Measurements from ENCODE around the gene NCOA7.

The NCOA7 gene, protein sequence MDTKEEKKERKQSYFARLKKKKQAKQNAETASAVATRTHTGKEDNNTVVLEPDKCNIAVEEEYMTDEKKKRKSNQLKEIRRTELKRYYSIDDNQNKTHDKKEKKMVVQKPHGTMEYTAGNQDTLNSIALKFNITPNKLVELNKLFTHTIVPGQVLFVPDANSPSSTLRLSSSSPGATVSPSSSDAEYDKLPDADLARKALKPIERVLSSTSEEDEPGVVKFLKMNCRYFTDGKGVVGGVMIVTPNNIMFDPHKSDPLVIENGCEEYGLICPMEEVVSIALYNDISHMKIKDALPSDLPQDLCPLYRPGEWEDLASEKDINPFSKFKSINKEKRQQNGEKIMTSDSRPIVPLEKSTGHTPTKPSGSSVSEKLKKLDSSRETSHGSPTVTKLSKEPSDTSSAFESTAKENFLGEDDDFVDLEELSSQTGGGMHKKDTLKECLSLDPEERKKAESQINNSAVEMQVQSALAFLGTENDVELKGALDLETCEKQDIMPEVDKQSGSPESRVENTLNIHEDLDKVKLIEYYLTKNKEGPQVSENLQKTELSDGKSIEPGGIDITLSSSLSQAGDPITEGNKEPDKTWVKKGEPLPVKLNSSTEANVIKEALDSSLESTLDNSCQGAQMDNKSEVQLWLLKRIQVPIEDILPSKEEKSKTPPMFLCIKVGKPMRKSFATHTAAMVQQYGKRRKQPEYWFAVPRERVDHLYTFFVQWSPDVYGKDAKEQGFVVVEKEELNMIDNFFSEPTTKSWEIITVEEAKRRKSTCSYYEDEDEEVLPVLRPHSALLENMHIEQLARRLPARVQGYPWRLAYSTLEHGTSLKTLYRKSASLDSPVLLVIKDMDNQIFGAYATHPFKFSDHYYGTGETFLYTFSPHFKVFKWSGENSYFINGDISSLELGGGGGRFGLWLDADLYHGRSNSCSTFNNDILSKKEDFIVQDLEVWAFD

DNA sequence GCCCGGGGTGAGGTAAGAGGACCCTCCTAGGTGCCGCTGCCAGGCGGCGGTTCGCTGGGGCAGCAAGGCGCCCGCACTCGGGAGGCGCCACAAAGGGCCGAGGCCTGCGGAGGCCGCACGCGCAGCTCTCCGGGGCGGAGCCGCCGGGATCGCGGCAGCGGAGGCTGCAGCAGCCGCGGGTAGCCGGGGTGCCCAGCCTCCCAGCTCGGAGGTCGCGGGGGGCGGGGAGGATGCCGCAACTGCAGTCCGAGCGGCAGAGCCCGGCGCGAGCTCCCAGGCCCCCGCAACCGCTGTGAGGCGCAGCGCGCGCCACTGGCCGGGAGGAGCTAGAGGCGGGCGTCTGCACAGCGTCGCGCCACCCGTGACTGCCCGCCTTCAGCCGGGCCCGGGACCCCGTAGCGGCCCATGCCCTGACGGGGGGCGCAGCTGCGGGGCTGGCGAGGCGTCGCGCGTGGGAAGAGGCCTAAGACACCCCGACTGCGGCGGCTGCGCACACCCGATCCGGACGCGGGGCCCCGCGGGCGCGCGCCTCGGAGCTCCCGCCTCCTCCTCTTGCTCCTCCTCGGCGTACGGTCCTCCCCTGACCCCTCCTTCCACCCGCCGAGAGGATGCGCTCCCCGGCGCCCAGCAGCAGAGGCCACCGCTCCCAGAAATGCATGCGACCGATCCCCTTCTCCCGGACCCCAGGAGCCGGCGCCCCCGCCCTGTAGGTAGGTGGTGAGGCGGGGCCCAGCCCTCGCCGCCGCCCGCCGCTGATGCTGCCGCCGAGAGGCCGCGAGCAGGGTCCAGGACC lies at the start of gene NCOA7:
Gene NCOA7, plus strand, starts transcription at position 603 of the 793 bp plus-strand sequence. CDS start 24,395 bp downstream, outside the sequence.
- DNase-seq: peak; percentile 83

DNA sequence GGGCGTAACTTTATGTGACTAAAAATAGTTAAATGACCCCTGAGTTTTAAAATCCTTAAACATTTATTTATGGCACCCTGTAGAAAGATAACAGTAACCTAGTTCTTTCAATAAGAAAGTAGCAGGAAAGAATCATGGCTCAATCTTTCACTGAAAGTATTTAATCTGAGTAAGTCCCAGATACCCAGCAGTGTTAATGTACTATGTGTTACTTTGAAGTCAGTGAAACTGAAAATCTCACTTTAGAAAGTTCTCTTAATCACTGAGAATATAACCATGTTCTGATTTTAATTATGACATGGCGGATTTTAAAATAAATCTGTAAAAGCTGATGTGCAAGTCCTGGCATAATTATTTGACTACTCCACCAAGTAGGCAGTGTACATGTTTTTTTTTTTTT lies 49.4 kb upstream of the NCOA7 start:
- no peak for DNase-seq

DNA sequence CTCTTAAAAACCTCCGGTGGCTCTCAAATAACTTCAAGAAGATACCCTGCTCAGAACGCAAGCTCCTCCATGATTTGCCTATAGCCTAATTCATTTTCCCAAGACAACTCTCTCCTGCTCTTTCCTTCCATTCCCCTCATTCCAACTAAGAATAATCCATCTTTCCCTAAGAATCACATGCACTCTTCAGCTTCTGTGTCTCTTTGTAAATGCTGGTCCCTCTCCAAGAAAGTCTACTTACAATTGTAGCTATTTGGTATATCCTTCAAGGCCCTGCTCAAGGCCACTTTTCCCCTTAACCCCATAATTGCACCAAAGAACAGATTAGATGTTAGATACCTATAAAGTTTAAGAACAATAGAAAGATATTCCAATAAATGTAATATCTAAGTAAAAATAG lies 48.7 kb upstream of the NCOA7 start:
- DNase-seq: no peak

DNA sequence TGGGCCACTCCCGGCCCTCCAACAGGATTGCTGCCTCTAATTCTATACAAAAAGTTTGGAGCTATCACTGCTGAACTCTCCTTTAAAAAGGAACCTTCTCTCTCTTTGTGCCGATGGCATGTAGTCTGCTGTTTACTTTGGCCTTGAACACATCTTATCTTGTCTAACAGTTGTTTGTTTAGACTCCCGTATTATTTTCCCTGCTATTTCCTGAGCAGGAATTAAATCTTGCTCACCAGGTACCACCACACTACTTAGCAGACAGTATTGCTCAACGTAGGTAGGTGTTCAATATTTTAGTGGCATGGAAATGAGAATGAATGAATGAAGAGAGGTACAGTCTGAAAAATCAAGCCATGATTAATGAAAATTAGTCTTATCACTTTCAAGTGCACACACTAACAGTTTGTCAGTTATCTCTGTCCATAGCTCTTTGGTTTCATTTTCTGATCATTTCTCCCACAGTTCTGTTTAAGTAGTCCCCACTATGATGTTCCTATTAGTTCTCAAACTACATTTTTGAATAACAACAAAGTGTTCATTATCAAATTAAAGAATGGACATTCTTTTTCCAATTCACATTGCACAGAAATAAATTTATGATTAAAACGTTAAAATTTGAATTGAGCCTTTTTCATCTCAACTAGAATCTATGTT lies 48.2 kb upstream of the NCOA7 start:
- DNase-seq: no peak

DNA sequence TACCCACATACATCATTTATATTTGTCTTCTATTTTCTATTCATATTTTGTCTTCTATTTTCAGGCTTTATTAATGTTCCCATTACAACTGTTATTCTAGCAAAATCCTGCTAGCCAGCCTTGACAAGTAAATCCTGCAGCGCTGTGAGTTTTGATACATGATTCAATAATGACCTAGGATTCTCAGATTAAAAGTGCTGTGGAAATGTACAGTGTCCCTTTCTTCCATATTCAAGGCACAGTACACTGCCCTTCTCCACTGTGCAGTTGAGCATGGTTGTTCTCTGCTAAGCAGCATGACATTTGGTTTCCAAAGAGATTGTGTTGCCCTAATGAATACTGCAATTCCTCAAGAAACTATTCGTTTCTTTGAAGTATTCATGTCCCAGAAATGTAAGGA lies 47.2 kb upstream of the NCOA7 start:
- no peak for DNase-seq

DNA sequence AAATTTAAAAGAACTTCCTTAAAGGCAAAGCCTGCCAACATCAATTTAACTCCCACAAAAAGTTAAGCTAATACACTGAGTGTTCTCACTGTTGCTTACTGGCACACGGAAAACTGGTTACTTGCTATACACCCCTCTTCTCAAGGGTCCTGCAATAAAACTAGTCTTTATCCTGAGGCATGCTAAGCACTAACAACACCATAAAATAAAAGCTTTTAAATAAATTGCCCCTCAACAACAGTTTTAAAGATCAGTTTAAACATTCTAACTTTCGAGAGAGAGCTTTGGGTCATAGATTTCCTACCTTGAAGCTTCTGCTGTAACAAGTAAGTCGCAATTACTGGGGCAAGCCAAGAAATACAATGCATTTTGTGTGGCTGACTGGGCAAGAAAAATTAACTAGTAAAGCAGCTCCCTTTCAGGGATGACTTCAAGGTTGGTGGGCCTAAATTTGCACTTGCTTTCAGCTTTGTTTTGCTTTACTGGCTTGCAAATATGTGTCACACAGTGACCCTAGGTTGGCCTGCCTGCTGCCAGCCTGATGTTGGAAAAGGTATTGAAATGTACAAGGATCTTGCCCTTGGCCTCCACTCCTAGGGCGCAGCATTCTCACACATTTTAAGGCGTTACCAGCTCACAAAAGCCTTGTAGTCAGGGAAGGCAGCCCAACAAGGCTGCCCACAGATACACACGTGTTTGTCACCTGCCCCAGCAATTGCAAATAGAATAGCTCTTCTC lies 45.3 kb upstream of the NCOA7 start:
- DNase-seq: no peak

DNA sequence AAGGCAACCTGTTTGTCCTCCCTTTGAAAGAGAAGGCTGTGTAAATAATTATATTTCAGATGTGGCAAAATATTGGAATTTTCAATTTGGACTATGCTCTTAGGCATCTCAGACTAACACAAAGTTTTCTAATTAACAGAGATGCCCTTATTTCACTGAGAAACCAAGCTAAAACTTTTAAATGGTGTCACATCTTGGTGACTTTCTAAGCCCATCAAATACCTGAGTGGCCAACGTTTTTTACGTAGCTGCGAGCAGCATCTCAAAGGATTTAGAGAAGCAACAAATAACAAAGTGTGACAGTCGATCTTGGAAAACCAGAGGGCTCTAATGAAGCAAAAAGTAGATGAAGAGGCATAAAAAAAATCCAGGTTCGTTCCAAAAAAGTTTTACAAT lies 44.7 kb upstream of the NCOA7 start:
- no peak for DNase-seq

DNA sequence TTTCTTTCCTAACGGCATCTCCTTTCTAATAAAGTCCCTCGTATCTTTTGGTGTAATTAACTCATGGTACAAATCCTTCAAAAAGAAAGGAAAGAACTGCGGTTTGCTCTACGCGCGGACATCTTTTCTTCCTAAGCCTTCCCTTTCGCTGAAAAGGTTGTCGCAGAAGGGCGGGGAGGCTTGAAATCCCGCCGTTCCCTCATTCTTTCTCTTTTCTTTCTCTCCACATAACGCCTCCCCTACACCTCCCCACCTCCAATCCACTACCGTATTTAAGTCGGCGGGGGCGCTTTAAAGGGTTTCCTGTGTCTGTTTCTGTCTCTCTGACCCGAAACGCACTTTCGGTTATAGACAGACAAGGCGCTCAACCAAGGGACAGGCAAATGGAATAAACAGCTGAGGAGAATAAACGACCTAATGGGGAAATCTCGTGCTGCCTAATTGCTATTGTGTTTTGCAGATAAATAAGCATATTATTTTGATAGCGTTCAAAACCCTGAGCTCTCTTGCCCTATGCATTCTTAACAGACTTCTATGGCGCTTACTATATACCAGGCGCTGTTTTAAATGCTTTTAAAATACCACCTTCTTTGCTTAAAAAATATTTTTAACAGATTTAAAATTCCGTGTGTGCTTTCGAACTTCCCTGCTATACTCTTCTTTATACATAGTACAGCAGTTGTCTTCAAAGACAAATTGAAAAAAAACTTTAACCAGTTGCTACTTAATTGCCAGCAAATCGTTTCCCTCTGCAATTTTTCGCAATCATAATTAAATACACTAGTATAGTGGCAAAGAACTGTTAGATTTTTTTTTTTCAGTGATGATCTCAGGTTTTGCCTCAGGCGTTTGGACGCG lies 43.8 kb upstream of the NCOA7 start:
- DNase-seq: peak; percentile 79

DNA sequence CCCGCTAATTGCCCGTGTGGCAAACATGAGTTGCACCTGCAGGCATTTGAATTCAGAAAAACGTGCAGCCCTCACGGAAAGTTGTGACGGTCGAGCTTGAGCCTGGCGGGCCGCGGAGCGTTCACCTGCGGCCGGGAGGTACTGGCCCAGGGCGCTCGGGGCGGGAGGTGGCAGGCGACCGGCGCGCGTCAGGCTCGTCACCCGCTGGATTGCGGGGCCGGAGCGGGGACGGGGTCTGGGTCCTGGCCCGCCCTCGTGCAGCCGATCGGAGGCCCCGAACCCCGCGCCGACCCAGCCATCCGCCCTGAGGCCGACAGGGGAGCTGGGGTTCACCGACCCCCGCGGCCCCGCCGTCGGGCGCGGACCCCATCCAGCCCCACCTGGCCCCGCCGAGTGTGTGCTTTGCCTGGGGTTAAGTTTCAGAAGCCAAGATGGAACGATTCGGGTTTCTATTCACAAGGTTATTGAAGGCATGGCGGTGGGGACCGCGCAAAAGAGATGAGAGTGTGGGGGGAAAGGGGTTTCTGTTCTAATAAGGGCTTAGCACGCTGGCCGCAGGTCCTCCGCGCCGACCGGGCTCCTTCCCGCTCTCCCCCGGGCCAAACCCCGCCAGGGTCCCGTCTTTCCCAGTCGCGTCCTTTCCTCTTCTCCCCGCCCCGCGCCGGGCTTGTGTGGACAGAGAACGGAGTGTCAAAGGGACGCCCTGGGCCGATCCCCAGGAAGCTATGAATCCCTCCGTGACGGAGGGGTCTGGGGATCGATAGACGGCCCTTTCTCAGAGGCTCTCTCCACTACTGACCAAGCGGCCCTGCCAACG lies 43.0 kb upstream of the NCOA7 start:
- DNase-seq: peak; percentile 15

DNA sequence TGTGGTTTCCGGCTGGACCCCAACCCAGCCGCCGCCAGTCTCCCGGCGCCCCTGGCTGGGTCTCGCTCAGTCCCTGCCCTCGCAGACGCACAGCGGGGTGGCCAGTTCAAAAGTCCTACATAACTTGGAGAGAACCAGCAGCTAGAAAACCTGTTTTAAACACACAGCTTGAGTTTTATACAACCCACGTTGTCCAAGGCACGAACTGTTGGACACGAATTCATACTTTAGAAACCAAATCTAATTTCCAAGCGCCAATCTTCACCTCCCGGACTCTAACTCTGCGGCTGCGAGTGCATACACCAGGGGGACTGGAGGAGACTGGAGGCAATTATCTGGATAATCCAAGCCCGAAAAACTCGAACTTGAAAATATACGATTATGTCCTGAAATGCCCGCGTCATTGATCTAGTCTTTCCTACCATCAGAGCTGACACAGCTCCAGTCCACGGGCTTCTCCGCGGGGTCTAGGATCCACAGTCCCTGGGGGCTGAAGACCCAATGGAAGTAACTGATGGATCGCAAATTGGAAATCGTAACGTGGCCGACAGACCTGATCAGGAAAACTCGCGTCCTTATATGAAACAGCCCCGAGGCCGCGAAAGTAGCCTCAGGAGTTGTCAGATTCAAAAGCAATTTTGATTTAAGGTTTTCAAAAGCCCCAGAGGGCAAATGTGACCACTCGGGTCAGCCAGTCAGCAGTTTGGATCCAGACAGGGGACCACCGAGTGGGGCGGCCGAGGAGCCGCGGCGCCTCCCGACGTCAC lies 42.2 kb upstream of the NCOA7 start:
- DNase-seq: peak; percentile 10

DNA sequence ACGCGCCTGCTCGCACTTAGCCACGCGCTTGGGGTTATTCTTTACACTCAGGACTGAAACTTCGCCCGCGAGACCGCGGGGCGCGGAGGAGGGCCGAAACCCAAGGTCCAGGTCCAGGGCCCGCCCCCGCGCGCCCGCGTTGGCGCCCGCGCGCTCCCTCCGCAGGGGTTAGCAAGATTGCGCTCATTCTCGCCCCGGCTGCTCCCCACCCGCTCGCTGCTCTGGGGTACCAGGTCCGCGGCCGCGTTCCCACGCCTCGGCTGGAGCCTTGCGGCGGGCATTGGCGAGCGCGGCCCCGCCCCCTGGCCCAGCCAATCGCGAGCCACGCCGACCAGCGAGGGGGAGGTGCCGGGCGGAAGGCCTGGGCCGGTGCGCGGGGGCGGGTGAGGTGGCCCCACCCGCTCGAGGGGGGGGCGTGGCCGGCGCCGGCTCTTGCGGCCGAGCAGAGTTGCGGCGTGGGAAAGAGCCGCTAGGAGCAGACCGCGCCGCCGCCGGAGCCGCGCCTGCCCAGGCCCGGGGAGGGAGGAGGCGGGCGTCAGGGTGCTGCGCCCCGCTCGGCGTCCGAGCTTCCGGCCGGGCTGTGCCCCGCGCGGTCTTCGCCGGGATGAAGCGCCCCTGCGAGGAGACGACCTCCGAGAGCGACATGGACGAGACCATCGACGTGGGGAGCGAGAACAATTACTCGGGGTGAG lies 41.4 kb upstream of the NCOA7 start, which contains the start of gene HEY2:
Gene HEY2, plus strand, starts transcription at position 460 of the 692 bp plus-strand sequence. Its CDS starts 145 bp downstream, at position 605.
- DNase-seq: peak; percentile 87

DNA sequence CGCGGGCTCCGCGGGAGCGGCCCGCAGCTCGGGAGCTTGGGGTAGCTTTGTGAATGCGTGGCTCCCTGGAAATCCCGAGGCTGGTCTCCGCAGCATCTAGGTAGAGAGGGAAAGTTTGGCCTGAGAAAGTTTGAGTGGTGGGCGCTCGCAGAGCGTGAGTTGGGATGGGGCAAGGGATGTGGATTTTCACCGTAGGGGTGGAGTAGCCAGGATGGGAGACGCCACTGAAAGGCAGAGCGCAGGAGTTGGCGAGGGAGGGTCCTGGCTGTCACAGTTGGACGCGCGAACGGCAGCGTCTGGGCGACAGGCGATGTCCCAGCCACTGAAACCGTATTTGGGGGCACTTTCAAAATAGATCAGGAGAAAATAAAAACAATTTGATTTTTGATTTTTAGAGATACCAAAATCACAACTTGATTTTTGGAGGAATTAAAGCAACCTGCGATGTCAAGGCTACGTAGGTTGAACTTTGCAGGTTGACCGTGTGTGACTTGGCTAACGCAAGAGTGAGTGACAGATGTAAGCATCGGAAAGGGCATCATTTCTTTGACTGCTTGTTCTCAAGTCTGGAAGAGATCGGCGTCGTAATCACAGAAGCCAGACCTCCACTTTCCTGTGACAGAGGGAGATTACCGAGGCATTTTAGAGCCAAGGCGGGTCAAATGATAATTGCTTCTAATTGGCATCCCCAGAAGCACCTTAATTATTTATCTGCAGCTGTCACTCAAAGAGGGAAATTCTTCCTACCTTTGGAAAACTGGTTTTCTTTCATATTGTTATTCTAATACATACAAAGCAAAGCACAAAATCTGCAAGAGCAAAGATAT lies 40.7 kb upstream of the NCOA7 start:
- DNase-seq: no peak

DNA sequence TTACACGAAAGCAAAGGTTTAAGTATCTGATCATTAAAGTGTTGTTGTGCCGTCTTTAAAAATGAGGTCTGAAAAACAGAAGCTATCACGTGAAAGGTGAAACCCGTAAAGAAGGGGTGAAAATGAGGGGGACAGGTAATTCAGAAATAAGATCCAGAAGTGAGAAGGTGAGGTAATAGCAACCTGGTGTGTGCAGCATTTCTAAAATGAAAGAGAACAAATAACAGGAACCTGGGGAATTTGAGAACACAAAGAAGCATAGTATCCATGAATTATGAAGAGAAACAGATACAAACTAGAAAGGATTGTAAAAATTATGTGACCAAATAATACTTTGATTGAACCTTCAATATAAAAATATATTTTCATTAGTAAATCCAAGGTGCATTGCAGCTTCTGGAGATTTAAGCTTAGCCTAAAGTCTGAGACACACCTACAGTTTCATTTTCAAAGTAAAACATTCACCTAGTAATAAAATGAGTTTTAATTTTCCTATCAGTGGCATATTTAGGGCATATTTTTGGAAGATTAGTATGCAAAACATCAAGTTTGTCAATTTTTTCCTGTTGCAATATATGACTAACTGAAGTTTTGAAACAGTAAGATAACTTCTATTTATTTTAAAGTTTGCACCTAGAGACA lies 39.9 kb upstream of the NCOA7 start:
- DNase-seq: no peak

DNA sequence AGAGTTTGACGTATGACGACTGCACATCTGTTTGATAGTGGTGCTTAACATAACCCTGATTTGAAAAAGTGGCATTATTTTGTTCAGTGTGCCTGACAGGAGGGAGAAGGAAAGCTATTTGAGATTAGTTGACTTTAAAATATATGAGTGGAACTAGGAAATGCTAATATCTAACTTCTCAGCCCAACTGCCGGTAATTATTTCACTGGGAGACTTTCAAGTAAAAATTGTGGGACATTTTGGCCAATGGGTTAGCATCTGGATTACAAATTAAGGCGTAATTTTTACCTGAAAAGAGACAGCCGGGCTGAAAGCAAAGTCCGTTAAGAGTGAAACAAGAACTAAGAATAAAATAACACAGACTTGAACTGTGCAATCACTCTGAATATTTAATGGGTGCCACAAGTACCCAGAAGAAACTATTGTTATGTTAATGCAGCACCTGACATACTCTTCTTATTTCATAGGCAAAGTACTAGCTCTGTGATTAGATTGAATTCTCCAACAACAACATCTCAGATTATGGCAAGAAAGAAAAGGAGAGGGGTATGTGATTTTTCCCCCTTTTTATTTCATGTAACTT lies 39.3 kb upstream of the NCOA7 start:
- DNase-seq: no peak

DNA sequence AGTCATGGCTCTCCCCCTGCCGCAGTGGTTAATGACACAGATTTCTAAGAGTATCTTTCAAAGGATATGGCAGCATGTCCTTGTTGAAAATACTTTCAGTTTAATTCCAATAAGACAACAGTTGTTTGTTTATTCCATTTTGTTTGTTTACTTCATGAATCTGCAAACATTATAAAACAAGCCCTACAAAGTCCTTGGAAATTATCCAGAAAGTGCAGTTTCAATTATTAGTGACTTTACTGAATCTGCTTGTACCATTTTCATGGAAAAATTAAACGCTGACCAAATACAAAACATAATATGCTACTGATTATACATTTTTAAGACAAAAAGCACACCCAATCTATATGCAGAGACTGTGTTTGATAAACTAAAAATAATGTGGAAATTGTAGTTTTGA lies 38.0 kb upstream of the NCOA7 start:
- no peak for DNase-seq

DNA sequence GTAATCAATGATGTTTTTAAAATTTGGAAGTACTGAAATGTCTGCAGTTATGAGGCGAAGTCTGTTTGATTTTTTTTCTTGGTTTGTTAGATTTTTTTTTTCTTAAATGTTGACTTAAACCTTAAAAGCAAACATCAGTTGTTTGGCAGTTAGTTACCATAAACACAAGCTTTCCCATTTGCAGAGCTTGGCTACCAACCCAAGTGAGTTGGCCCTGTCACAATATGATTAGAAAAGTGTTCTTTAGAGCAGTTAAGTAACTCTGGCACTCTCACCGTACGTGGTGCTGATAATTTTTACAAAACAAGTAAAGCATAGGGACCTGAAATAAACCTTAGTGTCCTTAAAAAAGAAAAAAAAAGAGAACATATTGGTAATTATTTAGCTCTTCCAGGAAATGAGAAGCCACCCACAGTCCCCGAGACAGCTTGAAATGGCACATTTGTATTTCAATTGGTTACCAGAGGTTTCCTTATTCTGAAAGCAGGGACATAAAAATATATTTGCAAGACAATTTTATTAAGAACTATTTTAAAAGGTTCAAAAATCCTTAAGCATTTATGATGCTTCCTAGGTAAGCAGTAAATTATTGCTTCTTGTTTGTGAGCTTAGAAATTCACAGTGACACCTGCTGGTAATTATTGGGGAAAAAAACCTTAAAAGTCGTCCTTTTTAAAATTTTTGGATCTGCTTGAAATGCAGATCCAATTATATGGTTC lies 37.4 kb upstream of the NCOA7 start:
- DNase-seq: peak; percentile 49

All from CD4-positive, alpha-beta T cell treated with Interleukin-21 for 1 hour (primary cell).